Measurements from ENCODE around the gene ABHD4. TPM values are rescaled to one million over a fixed set of nuclear protein-coding genes. Genes with fewer than 3 reads are reported as not detected.

ABHD4 gene
- total RNA-seq, 1 experiment from 2014 or later, result 10.3 TPM

DNA sequence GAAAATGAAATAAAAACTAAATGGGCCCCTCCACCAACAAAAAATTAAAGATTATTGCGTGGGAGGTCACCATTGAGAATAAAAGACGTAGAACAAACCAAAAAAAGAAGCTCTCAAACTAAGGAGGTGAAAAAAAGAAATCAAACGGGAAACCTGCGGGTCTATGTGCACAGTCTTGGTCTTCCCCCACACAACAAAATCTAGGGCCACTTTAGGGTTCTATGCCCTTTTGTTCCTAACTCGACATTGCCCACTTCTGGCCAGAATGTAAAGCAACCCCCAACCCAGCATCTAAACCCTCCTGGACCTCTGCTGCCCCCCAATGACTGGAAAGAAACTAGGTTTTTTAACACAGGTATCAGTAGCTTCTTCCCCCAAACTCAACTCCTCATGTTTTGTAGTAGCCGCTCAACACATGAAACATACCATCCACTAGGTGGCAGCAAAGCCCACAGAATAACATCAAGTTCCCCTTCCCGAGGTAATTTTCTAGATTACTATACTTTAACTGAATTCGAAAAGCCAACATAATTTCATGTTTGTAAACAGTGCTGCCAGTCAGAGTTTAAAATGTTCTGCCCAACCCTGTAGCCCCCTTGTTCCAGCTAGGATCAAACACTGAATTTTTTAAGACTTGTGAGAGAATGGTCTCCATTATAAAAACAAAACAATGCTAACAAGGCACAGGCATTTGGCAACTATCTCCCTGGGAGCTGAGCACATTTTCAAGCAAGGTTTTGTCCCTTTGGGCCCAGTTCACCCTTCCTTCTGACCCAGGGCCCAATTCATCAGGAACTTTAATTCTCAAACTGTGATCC is 27.8 kb upstream of the ABHD4 start:
- ChIA-PET CTCF (interaction anchor here (0.5 to 4.6 kb wide), 79 partner anchors 8 to 463 kb away, joined by 3 to 206 read pairs (median 5); partner anchors contain the start of genes ABHD4, DAD1, OR6J1 and OXA1L), POLR2A (interaction anchor here (0.7 to 3.9 kb wide), 10 partner anchors 10 to 277 kb away, joined by 3 to 23 read pairs (median 7); partner anchors contain the start of genes ABHD4, DAD1, MMP14 and OR6J1)
- peaks cover 81% of the 10 kb centered on the region for H3K36me3 Mint-ChIP-seq (ENCODE audit: insufficient read depth, unreplicated experiment)
- intact Hi-C loops (cut with micrococcal nuclease), result loop anchor here (1.0 to 2.0 kb wide), 4 partner anchors 74 to 282 kb away; partner anchors contain the start of gene OR6J1
- no TSS peak for BruUV-seq (replicated peaks)
- H3K9me3 Mint-ChIP-seq (ENCODE audit: unreplicated experiment), result no peaks in the 10 kb centered on the region
- H3K27me3 Mint-ChIP-seq (ENCODE audit: insufficient read depth, unreplicated experiment), result no peaks in the 10 kb centered on the region
- H3K27ac Mint-ChIP-seq (ENCODE audit: low read depth, unreplicated experiment), result peak overlapping the region; percentile 12
- no peak overlapping the region for H3K4me3 Mint-ChIP-seq (ENCODE audit: unreplicated experiment)
- DNase-seq (ENCODE audit: unreplicated experiment), result peak; percentile 89
- TF ChIP-seq, protein P1, sequence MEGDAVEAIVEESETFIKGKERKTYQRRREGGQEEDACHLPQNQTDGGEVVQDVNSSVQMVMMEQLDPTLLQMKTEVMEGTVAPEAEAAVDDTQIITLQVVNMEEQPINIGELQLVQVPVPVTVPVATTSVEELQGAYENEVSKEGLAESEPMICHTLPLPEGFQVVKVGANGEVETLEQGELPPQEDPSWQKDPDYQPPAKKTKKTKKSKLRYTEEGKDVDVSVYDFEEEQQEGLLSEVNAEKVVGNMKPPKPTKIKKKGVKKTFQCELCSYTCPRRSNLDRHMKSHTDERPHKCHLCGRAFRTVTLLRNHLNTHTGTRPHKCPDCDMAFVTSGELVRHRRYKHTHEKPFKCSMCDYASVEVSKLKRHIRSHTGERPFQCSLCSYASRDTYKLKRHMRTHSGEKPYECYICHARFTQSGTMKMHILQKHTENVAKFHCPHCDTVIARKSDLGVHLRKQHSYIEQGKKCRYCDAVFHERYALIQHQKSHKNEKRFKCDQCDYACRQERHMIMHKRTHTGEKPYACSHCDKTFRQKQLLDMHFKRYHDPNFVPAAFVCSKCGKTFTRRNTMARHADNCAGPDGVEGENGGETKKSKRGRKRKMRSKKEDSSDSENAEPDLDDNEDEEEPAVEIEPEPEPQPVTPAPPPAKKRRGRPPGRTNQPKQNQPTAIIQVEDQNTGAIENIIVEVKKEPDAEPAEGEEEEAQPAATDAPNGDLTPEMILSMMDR (IDR thresholded peaks at IDR 0.05; ENCODE audit: unreplicated experiment), result peak; percentile 68
- peaks cover 8% of the 10 kb centered on the region for H3K4me1 Mint-ChIP-seq (ENCODE audit: insufficient read depth, unreplicated experiment)

DNA sequence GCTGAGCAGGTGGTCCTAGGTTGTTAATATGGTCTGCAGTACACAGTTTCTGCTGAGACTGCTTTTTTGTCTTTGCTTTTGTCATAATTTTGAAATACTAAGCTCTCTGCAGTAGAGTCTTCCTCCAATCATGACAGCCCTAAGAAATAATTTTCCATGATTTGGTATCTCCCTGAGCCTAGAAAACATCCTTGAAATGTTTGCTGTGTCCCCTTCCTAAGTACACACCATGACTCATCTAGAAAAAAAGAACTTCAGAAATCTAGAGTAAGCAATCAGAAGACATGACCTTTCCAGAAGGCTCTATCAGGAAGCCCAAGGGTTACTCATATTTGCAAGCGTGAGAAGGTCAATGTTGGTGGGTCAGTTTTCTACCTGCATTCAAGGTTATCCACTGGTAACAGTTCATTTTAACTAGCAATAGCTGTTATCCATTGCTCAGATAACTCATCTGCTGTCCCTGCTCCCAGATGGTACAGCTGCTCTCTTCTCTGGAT is 25.5 kb upstream of the ABHD4 start:
- TF ChIP-seq, protein P1 (IDR thresholded peaks at IDR 0.05; ENCODE audit: unreplicated experiment), result no peak
- Mint-ChIP-seq H3K27ac (ENCODE audit: low read depth, unreplicated experiment) (no peak overlapping the region), H3K36me3 (ENCODE audit: insufficient read depth, unreplicated experiment) (peaks cover 76% of the 10 kb centered on the region), H3K27me3 (ENCODE audit: insufficient read depth, unreplicated experiment) (no peaks in the 10 kb centered on the region), H3K4me3 (ENCODE audit: unreplicated experiment) (no peak overlapping the region), H3K4me1 (ENCODE audit: insufficient read depth, unreplicated experiment) (peaks cover 8% of the 10 kb centered on the region), H3K9me3 (ENCODE audit: unreplicated experiment) (no peaks in the 10 kb centered on the region)
- ChIA-PET CTCF (interaction anchor here (0.7 to 4.6 kb wide), 12 partner anchors 11 to 282 kb away, joined by 3 to 206 read pairs (median 6); partner anchors contain the start of gene OR6J1), POLR2A (interaction anchor here (0.5 to 3.9 kb wide), 5 partner anchors 16 to 214 kb away, joined by 3 to 23 read pairs (median 19); partner anchors contain the start of genes ABHD4 and DAD1)
- intact Hi-C loops (cut with micrococcal nuclease), result no loop called here
- BruUV-seq (replicated peaks), result no TSS peak
- DNase-seq (ENCODE audit: unreplicated experiment), result no peak

DNA sequence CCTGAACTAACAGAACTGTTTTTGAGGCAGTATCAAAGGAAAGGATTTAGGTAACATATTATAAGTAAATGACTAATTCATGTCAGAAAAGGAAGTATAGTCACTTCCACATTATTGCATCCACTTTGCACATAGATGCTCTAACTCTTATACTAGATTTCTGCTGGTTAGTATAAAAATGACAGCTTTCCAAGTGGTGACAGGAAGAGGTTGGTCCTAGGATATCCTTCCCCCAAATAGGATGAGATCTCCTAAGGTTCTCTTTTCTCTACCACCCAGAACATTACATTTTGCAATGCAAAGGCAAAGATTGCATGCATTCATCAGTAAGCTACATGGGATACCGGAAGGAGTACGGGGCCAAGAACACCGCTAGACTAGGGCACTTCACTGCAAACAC is 24.3 kb upstream of the ABHD4 start:
- CTCF ChIA-PET, result interaction anchor here (0.7 to 1.3 kb wide), 5 partner anchors 10 to 280 kb away, joined by 3 to 8 read pairs (median 3); partner anchors contain the start of gene OR6J1
- H3K27me3 Mint-ChIP-seq (ENCODE audit: insufficient read depth, unreplicated experiment), result no peaks in the 10 kb centered on the region
- H3K36me3 Mint-ChIP-seq (ENCODE audit: insufficient read depth, unreplicated experiment), result peaks cover 71% of the 10 kb centered on the region
- H3K4me3 Mint-ChIP-seq (ENCODE audit: unreplicated experiment), result no peak overlapping the region
- H3K27ac Mint-ChIP-seq (ENCODE audit: low read depth, unreplicated experiment), result no peak overlapping the region
- H3K4me1 Mint-ChIP-seq (ENCODE audit: insufficient read depth, unreplicated experiment), result peaks cover 8% of the 10 kb centered on the region
- TF ChIP-seq, protein P1 (IDR thresholded peaks at IDR 0.05; ENCODE audit: unreplicated experiment), result no peak
- intact Hi-C loops (cut with micrococcal nuclease), result no loop called here
- POLR2A ChIA-PET, result interaction anchor here (0.7 kb wide), 1 partner anchor 192 kb away, joined by 3 read pairs; no protein-coding TSS in a partner anchor
- no TSS peak for BruUV-seq (replicated peaks)
- no peak for DNase-seq (ENCODE audit: unreplicated experiment)
- no peaks in the 10 kb centered on the region for H3K9me3 Mint-ChIP-seq (ENCODE audit: unreplicated experiment)

DNA sequence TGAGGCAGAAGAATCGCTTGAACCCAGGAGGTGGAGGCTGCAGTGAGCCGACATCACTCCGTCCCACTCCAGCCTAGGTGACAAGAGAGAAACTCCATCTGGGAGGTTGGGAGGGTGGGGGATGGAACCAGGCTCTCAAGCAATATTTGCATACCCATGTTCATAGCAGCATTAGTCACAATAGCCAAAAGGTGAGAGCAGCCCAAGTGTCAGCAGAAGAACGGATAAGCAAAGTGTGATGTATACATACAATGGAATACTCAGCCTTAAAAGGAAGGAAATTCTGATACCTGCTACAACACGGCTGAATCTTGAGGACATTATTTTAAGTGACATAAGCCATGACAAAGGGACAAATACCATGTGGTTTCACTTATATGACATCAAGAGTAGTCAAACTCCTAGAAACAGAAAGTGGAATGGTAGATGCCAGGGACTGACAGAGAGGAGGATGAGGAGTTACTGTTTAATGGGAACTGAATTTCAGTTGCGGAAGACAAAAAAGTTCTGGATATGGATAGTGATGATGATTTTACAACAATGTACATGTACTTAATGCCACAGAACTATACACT is 20.7 kb upstream of the ABHD4 start:
- intact Hi-C loops (cut with micrococcal nuclease), result no loop called here
- H3K27ac Mint-ChIP-seq (ENCODE audit: low read depth, unreplicated experiment), result no peak overlapping the region
- peaks cover 3% of the 10 kb centered on the region for H3K4me1 Mint-ChIP-seq (ENCODE audit: insufficient read depth, unreplicated experiment)
- H3K36me3 Mint-ChIP-seq (ENCODE audit: insufficient read depth, unreplicated experiment), result peaks cover 64% of the 10 kb centered on the region
- TF ChIP-seq, protein P1 (IDR thresholded peaks at IDR 0.05; ENCODE audit: unreplicated experiment), result no peak
- POLR2A ChIA-PET, result no interaction called here
- H3K9me3 Mint-ChIP-seq (ENCODE audit: unreplicated experiment), result no peaks in the 10 kb centered on the region
- BruUV-seq (replicated peaks), result no TSS peak
- no peaks in the 10 kb centered on the region for H3K27me3 Mint-ChIP-seq (ENCODE audit: insufficient read depth, unreplicated experiment)
- CTCF ChIA-PET, result no interaction called here
- no peak overlapping the region for H3K4me3 Mint-ChIP-seq (ENCODE audit: unreplicated experiment)
- no peak for DNase-seq (ENCODE audit: unreplicated experiment)
